ENCODE measurements around the gene PTPRD.

The PTPRD gene

GRCh38 chr9:8778356-8778755 is 1834.4 kb downstream of the PTPRD start:
- no peak for DNase-seq (ENCODE audit: low read depth)

DNA sequence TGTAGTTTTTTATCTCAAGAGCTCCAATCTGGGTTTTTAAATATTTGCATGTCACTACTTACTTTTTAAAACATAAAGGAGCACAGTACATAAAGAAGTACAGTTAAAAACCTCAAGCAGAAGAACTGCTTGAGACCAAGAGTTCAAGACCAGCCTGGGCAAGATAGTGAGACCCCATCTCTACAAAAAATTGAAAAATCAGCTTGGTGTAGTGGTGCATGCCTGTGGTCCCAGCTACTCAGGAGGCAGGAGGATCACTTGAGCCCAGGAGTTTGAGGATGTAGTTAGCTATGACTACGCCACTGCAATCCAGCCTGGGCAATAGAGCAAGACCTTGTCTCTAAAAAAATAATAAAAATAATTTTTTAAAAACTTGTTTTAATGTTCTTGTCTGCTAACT is 1840.5 kb downstream of the PTPRD start:
- no peak for DNase-seq (ENCODE audit: low read depth)

GRCh38 chr9:8769153-8769552 is 1843.6 kb downstream of the PTPRD start:
- DNase-seq (ENCODE audit: low read depth) = no peak

GRCh38 chr9:8766096-8766495 is 1846.7 kb downstream of the PTPRD start:
- no peak for DNase-seq (ENCODE audit: low read depth)

DNA sequence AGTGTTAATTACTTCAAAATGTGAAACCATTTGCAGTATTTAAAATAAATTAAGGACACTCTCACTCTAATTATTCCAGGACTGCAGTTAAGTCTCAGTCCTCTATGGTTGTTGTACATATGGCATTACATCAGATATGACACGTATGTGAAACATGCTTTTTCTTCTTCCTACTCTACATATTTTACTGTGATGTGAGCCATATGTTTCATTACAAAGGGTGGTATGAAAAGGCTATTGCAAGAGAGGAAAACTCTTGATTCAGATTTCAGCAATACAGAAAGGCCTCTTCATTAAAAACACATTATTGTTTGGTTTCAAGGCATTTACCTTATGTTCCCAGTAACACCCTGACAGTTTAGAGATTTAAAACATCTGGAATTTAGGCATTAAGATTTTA is 1848.8 kb downstream of the PTPRD start:
- no peak for DNase-seq (ENCODE audit: low read depth)

DNA sequence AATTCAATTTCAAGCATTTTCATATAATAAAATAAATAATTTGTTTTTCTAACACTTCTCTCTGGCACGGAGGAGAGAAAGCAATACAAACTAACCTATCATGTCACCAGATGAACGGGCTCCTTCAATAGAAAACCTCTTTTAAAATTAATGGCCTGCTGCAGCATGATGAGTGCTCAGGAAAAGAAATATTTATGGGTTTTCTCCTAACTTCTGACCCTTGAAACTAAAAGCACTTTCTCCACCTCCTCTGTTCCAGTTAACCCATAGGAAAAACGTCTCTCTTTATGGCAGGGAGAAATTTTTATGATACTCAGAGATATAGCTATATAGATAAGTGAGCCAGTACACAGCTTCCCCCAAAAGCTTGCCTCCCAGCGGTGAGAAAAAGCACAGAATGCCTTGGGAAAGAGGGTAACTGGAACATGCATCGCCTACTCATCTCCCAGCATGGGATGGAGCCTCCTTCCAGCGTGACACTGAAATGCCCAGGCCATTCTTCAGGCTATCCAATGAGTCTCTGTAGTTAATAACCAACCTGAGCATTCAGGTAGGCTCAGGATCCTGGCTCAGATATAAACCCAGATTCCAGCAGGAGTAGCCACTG is 1850.2 kb downstream of the PTPRD start:
- DNase-seq (ENCODE audit: low read depth) = no peak

DNA sequence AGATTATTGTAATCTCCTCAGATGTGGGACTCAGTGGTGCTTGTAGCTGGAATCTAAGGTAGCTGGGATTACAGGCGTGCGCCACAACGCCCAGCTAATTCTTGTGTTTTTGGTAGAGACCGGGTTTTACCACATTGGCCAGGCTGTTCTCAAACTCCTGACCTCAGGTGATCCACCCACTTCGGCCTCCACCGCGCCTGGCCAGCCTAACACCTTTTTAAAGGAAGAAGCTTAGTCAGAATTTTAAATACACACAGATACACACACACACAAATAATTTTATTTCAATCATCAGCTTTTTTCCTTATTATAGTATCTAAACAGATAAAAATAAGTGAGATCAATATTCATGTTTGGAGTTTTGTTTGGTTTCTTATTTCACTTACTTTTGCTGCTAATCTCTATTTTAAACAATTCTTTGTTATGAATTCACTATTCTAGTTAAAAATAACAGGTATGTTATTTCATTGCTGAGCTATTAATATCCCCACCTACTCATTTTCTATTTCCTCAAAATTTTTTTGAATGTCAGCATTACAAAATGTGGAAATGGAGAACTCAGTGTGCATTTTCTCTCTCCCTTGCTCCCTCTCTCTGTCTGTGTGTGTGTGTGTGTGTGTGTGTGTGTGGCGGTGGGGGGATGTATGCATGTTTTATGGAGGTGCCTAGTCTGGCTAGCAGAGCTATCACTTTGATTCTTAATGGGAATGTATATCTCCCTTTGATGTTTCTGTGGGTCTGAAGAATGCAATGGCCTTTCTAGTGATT is 1852.6 kb downstream of the PTPRD start:
- DNase-seq (ENCODE audit: low read depth) = no peak

GRCh38 chr9:8757881-8758280 is 1854.9 kb downstream of the PTPRD start:
- DNase-seq (ENCODE audit: low read depth) = no peak

DNA sequence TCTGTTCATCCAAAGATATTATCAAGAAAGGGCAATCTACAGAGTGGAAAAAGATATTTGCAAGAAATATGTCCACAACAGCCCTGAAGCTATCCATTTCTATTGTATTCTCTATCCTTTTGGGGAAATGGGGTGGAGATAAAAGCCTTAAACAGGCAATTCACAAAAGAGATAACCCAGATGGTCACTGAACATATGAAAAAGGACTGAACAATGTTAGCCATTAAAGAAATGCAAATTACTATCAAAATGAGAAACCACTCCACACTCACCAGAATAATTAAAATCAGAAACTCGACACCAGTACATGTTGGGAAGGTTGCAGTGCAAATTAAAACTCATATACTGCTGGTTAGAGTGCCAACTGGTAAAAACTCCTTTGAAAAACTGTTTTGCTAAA is 1858.1 kb downstream of the PTPRD start:
- DNase-seq (ENCODE audit: low read depth) = no peak

DNA sequence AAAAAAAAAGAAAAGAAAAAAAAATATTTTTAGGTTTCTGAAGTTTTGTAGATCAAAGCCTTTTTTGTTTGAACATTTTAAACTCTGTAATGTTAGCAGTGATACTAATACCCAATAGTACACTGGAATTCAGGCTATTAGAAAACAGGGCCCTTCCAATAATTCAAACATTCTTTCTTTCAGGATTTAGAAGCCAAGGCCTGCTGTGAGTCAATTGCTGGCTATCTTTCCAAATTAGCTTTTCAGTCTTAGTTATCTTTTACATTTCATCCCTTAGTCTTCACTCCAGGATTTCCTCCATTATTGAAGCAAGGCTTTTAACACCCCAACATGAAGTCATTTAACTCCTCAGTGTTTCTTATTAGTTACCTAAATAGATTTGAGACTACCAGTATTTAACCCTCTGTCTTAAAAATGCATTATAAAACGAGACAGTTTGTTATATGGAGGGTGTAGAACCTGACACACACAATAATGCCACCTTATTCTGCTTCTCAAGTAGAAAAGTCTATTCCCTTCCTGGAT is 1861.3 kb downstream of the PTPRD start:
- no peak for DNase-seq (ENCODE audit: low read depth)

DNA sequence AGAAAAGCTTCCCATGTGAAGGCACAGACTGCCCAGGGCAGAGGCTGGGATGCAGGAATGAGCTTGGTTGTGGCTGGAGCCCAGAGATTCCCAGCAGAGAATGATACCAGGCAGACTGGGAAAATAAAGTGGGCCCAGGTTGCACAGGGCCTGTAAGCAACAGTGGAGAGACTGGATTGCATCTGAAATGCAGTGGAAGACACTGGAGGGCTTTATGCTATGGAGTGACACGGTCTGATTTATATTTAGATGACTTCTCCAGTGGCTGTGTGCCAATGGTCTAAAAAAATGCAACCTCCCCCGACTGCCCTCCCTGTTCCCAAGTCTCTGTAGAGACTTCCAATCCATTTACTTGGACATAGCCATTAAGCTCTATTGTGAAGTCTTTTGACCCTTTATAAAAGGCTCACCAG is 1862.2 kb downstream of the PTPRD start:
- DNase-seq (ENCODE audit: low read depth) = no peak

DNA sequence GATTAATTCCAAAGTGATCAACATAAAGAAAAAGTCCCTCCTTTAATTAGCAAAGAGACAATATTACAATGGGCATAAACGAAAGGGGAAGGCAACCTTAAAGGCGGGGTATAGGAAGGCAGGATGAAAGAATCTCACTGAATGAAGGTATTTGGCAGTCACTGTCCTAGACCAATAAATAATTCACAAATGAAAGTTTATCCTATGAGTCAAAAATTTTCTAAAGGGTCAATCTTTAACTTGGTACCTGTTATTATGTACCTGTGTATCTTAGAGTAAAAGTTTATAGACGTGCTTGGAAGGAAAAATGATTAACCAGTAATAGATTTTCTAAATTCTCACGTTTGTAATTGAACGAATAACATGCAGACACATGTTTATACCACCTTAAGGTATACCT is 1867.5 kb downstream of the PTPRD start:
- no peak for DNase-seq (ENCODE audit: low read depth)

DNA sequence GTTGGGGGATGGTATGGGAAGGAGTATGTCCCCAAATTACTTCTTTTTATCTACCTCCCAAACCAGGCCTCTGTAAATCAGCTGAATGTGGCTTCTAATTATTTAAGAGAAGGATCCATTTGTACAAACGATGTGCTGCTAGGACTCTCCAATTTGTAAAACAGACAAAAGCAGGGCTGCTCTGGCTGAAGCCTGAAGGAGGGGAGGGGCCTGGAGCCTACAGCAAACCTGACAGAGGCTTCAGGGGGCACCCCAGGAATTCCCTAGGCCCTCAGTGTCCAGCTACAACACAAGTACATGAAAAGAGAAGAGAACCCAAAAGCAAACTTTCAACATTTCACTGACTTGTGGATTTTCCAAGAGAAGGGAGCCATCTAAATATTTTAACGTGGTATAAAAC is 1873.9 kb downstream of the PTPRD start:
- no peak for DNase-seq (ENCODE audit: low read depth)

DNA sequence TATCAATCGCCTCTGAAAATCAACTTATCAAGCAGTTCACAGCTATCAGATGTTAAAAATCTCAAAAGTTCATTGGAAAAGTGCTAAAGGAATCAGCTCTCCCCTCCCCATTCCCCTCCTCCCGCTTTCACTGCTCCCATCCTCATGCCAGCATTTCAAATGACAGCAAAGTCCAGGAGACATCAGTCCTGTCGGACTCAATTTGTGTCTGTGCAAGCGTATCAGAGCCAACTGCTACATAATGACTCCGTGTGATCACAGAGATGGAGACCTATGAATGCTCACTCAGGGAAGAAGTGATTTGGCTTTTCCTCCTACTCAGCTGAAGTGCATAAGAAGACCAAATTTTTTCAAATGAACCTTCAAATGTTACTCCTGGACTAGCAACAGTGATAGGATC is 1876.0 kb downstream of the PTPRD start:
- no peak for DNase-seq (ENCODE audit: low read depth)

DNA sequence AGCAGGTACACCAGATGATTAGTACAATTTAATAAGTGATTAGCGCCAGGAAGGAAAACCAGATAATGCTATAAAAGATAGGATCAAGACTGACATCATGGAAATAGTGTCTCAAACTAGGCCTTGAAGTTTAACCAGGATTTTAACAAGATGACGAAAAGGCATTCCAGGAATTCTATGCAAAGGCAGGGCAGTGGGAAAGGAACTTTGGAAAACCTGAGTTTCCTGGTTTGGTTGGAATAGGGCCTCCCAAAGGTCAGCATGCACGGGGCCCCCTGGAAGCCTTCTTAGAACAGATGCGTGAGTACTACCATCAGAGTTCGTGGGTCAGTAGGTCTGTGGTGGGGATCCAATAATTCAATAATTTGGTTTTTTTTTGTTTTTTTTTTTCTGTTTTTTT is 1878.0 kb downstream of the PTPRD start:
- no peak for DNase-seq (ENCODE audit: low read depth)

DNA sequence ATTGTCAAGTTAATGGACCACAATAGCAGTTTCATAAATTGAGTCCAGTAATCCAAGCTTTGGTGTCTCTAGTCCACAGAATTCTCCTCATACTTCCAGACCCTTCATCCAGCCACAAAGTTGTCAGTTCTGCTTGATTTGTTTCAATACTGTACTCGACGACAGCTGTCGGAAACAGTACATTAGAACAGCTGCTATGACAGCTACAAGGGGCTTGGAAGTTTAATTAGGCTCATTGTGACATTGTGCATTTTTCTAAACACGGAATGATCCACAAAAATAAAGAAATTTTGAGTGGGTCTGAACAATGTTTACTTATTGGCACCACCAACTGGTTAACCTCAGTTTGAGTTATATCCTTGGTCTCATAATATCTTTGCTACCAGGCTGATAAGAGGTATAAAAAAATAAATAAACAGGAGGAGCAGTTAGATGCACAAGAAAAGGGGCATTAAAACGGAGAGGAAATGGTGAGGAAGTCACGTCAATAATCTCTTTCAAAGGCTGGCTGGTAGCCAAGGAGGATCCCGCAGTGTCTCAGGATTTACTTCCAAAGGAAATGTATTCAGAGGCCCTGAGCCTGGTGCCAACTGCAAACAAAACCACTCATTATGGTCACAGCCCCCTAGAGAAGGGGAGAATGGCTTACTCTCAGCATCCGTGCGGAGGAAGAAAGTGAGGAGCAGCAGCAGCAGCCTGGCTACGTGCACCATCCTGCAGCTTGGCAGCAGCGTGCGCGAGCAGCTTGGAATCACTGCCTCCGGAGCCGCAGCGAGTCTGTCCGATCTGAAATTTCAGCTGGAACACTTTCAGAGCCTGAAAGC is 1879.5 kb downstream of the PTPRD start:
- DNase-seq (ENCODE audit: low read depth) = no peak

GRCh38 chr9:8732367-8733075 is 1880.3 kb downstream of the PTPRD start:
- no peak for DNase-seq (ENCODE audit: low read depth)

DNA sequence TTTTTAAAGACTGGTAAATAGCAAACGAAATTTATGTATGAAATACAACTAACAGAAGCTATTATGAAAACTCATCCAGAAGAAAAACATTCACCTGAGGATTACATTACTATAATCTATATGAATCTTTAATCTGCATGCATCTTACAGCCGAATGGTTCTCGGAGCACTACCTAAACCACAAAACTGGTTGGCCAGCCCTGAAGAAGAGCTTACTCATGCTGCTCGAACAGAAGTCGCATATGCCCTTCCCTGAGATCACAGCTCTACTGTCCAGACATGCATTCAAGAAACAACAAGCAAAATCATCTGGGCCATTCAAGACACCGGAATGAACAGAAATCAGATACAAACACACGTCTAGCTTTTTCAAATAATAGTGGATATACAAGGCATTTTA is 1882.2 kb downstream of the PTPRD start:
- no peak for DNase-seq (ENCODE audit: low read depth)

- DNase-seq (ENCODE audit: low read depth) = no peak
Observed at GRCh38 chr9:8728910-8729309, 1883.9 kb downstream of the PTPRD start.

DNA sequence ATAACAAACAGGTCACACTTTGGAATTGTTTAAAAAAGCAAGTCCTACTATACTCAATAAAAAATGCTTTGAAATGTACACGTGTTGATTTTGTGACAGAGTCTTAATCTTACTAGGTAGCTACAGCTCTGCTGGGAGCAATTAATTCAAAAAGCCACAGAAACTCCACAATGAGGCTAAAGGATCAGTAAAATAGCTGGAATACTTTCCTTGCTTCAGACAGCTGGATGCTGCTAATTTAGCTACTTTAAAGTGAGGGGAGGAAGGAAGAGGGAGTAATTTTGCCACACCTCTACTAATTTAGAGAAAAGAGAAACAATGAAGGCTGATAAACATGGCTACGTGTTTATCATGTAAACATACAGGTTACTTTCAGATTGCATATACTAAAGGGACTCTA is 1885.6 kb downstream of the PTPRD start:
- no peak for DNase-seq (ENCODE audit: low read depth)

- DNase-seq (ENCODE audit: low read depth) = no peak
Observed at GRCh38 chr9:8726692-8727091, 1886.1 kb downstream of the PTPRD start.

- DNase-seq (ENCODE audit: low read depth) = no peak
Observed at GRCh38 chr9:8725635-8726034, 1887.2 kb downstream of the PTPRD start.
